ENCODE results near the gene NCK2. TPM values are rescaled to one million over a fixed set of nuclear protein-coding genes. Genes with fewer than 3 reads are reported as not detected.

The NCK2 gene
- total and polyA plus RNA-seq, 9 donors = 43.1 to 89.3 (median 78.8) TPM

- 64% methylated on average over 8 of the region's 13 CpGs for WGBS (ENCODE audit: insufficient coverage)
- H3K27ac ChIP-seq (ENCODE audit: low read length) = peak overlapping the region; percentile 39
These were observed 166.0 kb downstream of the NCK2 start for GRCh38 chr2:105910497-105911238.

GRCh38 chr2:105911425-105911824 lies 166.7 kb downstream of the NCK2 start:
- no peak overlapping the region for H3K27ac ChIP-seq (ENCODE audit: low read length)
- H3K9me3 ChIP-seq (replicated peaks; ENCODE audit: control insufficient read depth, low read depth, low read length) = peaks cover 21% of the 10 kb centered on the region
- no peaks in the 10 kb centered on the region for H3K36me3 ChIP-seq (ENCODE audit: control insufficient read depth, insufficient read depth, low read length)
- no peak for DNase-seq
- peaks cover 15% of the 10 kb centered on the region for H3K4me1 ChIP-seq (ENCODE audit: control insufficient read depth, insufficient read depth, low read length)
- no peak overlapping the region for H3K4me3 ChIP-seq (ENCODE audit: low read length)
- H3K27me3 ChIP-seq (ENCODE audit: control insufficient read depth, insufficient read depth, low read length) = no peaks in the 10 kb centered on the region
- 88% methylated on average over 3 of the region's 3 CpGs for WGBS (ENCODE audit: insufficient coverage)

More at GRCh38 chr2:105910497-105911238, 166.0 kb downstream of the NCK2 start:
- H3K9me3 ChIP-seq (replicated peaks; ENCODE audit: control insufficient read depth, low read depth, low read length) = peaks cover 18% of the 10 kb centered on the region
- H3K4me3 ChIP-seq (ENCODE audit: low read length) = no peak overlapping the region
- DNase-seq = peak; percentile 36
- no peaks in the 10 kb centered on the region for H3K36me3 ChIP-seq (ENCODE audit: control insufficient read depth, insufficient read depth, low read length)
- no peaks in the 10 kb centered on the region for H3K27me3 ChIP-seq (ENCODE audit: control insufficient read depth, insufficient read depth, low read length)
- H3K4me1 ChIP-seq (ENCODE audit: control insufficient read depth, insufficient read depth, low read length) = peaks cover 15% of the 10 kb centered on the region

- H3K27ac ChIP-seq (ENCODE audit: low read length) = no peak overlapping the region
- no peak overlapping the region for H3K4me3 ChIP-seq (ENCODE audit: low read length)
- no CpG with 5 or more reads among the region's 2 CpGs for WGBS (ENCODE audit: insufficient coverage)
- H3K27me3 ChIP-seq (ENCODE audit: control insufficient read depth, insufficient read depth, low read length) = no peaks in the 10 kb centered on the region
- no peak for DNase-seq
- no peaks in the 10 kb centered on the region for H3K36me3 ChIP-seq (ENCODE audit: control insufficient read depth, insufficient read depth, low read length)
- H3K4me1 ChIP-seq (ENCODE audit: control insufficient read depth, insufficient read depth, low read length) = peaks cover 16% of the 10 kb centered on the region
- H3K9me3 ChIP-seq (replicated peaks; ENCODE audit: control insufficient read depth, low read depth, low read length) = peaks cover 21% of the 10 kb centered on the region
These were observed 167.4 kb downstream of the NCK2 start for GRCh38 chr2:105912081-105912480.

- Histone ChIP-seq H3K27ac (ENCODE audit: low read length) (no peak overlapping the region), H3K9me3 (replicated peaks; ENCODE audit: control insufficient read depth, low read depth, low read length) (peaks cover 21% of the 10 kb centered on the region), H3K4me1 (ENCODE audit: control insufficient read depth, insufficient read depth, low read length) (peaks cover 29% of the 10 kb centered on the region), H3K36me3 (ENCODE audit: control insufficient read depth, insufficient read depth, low read length) (no peaks in the 10 kb centered on the region), H3K27me3 (ENCODE audit: control insufficient read depth, insufficient read depth, low read length) (no peaks in the 10 kb centered on the region), H3K4me3 (ENCODE audit: low read length) (no peak overlapping the region)
- DNase-seq = no peak
- WGBS (ENCODE audit: insufficient coverage) = no CpG with 5 or more reads among the region's 2 CpGs
These were observed 170.4 kb downstream of the NCK2 start for GRCh38 chr2:105915005-105915558.

- Histone ChIP-seq H3K36me3 (ENCODE audit: control insufficient read depth, insufficient read depth, low read length) (no peaks in the 10 kb centered on the region), H3K4me1 (ENCODE audit: control insufficient read depth, insufficient read depth, low read length) (peaks cover 21% of the 10 kb centered on the region), H3K27me3 (ENCODE audit: control insufficient read depth, insufficient read depth, low read length) (no peaks in the 10 kb centered on the region), H3K9me3 (replicated peaks; ENCODE audit: control insufficient read depth, low read depth, low read length) (peaks cover 32% of the 10 kb centered on the region), H3K4me3 (ENCODE audit: low read length) (no peak overlapping the region), H3K27ac (ENCODE audit: low read length) (no peak overlapping the region)
- no peak for DNase-seq
- WGBS (ENCODE audit: insufficient coverage) = 90% methylated on average over 2 of the region's 4 CpGs
These were observed 172.5 kb downstream of the NCK2 start for GRCh38 chr2:105917226-105917625.

- no peak for DNase-seq
These were observed 173.0 kb downstream of the NCK2 start for GRCh38 chr2:105917688-105918087.

GRCh38 chr2:105919191-105919811 lies 174.6 kb downstream of the NCK2 start:
- Histone ChIP-seq H3K27me3 (ENCODE audit: control insufficient read depth, insufficient read depth, low read length) (no peaks in the 10 kb centered on the region), H3K36me3 (ENCODE audit: control insufficient read depth, insufficient read depth, low read length) (no peaks in the 10 kb centered on the region), H3K9me3 (replicated peaks; ENCODE audit: control insufficient read depth, low read depth, low read length) (peaks cover 28% of the 10 kb centered on the region), H3K4me1 (ENCODE audit: control insufficient read depth, insufficient read depth, low read length) (peaks cover 23% of the 10 kb centered on the region), H3K27ac (ENCODE audit: low read length) (peak overlapping the region; percentile 15), H3K4me3 (ENCODE audit: low read length) (no peak overlapping the region)
- 42% methylated on average over 2 of the region's 3 CpGs for WGBS (ENCODE audit: insufficient coverage)
- peak; percentile 51 for DNase-seq

More at GRCh38 chr2:105917688-105918087, 173.0 kb downstream of the NCK2 start:
- no peaks in the 10 kb centered on the region for H3K36me3 ChIP-seq (ENCODE audit: control insufficient read depth, insufficient read depth, low read length)
- peaks cover 32% of the 10 kb centered on the region for H3K9me3 ChIP-seq (replicated peaks; ENCODE audit: control insufficient read depth, low read depth, low read length)
- H3K27ac ChIP-seq (ENCODE audit: low read length) = no peak overlapping the region
- 86% methylated on average over 2 of the region's 4 CpGs for WGBS (ENCODE audit: insufficient coverage)
- H3K4me1 ChIP-seq (ENCODE audit: control insufficient read depth, insufficient read depth, low read length) = peaks cover 21% of the 10 kb centered on the region
- no peaks in the 10 kb centered on the region for H3K27me3 ChIP-seq (ENCODE audit: control insufficient read depth, insufficient read depth, low read length)
- no peak overlapping the region for H3K4me3 ChIP-seq (ENCODE audit: low read length)

GRCh38 chr2:105919826-105920225 lies 175.1 kb downstream of the NCK2 start:
- H3K9me3 ChIP-seq (replicated peaks; ENCODE audit: control insufficient read depth, low read depth, low read length) = peaks cover 22% of the 10 kb centered on the region
- H3K36me3 ChIP-seq (ENCODE audit: control insufficient read depth, insufficient read depth, low read length) = no peaks in the 10 kb centered on the region
- no peak for DNase-seq
- no peak overlapping the region for H3K4me3 ChIP-seq (ENCODE audit: low read length)
- no peak overlapping the region for H3K27ac ChIP-seq (ENCODE audit: low read length)
- H3K4me1 ChIP-seq (ENCODE audit: control insufficient read depth, insufficient read depth, low read length) = peaks cover 26% of the 10 kb centered on the region
- H3K27me3 ChIP-seq (ENCODE audit: control insufficient read depth, insufficient read depth, low read length) = no peaks in the 10 kb centered on the region

- Histone ChIP-seq H3K27me3 (ENCODE audit: control insufficient read depth, insufficient read depth, low read length) (no peaks in the 10 kb centered on the region), H3K4me3 (ENCODE audit: low read length) (no peak overlapping the region), H3K9me3 (replicated peaks; ENCODE audit: control insufficient read depth, low read depth, low read length) (peaks cover 12% of the 10 kb centered on the region), H3K4me1 (ENCODE audit: control insufficient read depth, insufficient read depth, low read length) (peaks cover 20% of the 10 kb centered on the region), H3K27ac (ENCODE audit: low read length) (no peak overlapping the region), H3K36me3 (ENCODE audit: control insufficient read depth, insufficient read depth, low read length) (no peaks in the 10 kb centered on the region)
- no peak for DNase-seq
- 35% methylated on average over 3 of the region's 6 CpGs for WGBS (ENCODE audit: insufficient coverage)
These were observed 179.6 kb downstream of the NCK2 start for GRCh38 chr2:105924271-105924670.

- peaks cover 13% of the 10 kb centered on the region for H3K4me1 ChIP-seq (ENCODE audit: control insufficient read depth, insufficient read depth, low read length)
- no peak overlapping the region for H3K27ac ChIP-seq (ENCODE audit: low read length)
- H3K36me3 ChIP-seq (ENCODE audit: control insufficient read depth, insufficient read depth, low read length) = no peaks in the 10 kb centered on the region
- no peak overlapping the region for H3K4me3 ChIP-seq (ENCODE audit: low read length)
- peaks cover 12% of the 10 kb centered on the region for H3K9me3 ChIP-seq (replicated peaks; ENCODE audit: control insufficient read depth, low read depth, low read length)
- DNase-seq = no peak
- H3K27me3 ChIP-seq (ENCODE audit: control insufficient read depth, insufficient read depth, low read length) = no peaks in the 10 kb centered on the region
- no CpG with 5 or more reads among the region's 3 CpGs for WGBS (ENCODE audit: insufficient coverage)
These were observed 180.2 kb downstream of the NCK2 start for GRCh38 chr2:105924932-105925331.

Data from muscle of leg (tissue), 11 donors.